Neuron (in vitro differentiated cells): ENCODE measurements around the gene PCDHGC5.

Source experiments
- H2AFZ ChIP-seq: one replicate; pipeline ENCODE4 v1.6.1; 2013; ENCODE audit warnings: low read depth, mild to moderate bottlenecking, inconsistent platforms, low read length, moderate library complexity
- H3K27me3 ChIP-seq: one replicate; pipeline ENCODE4 v1.6.1; 2013; ENCODE audit warnings: low read length; ENCODE audit not compliant: insufficient read depth
- H3K36me3 ChIP-seq: one replicate; pipeline ENCODE4 v1.6.1; 2013; ENCODE audit warnings: low read length; ENCODE audit not compliant: insufficient read depth
- H3K4me1 ChIP-seq: one replicate; pipeline ENCODE4 v1.6.1; 2013; ENCODE audit warnings: low read length; ENCODE audit not compliant: insufficient read depth
- H3K4me3 ChIP-seq: 2 replicates; pipeline ENCODE4 v1.5.1; 2013; ENCODE audit warnings: mild to moderate bottlenecking, low read length, moderate library complexity
- H3K9me3 ChIP-seq: one replicate; pipeline ENCODE4 v1.6.1; 2013; ENCODE audit warnings: low read length

The PCDHGC5 gene

GRCh38 chr5:141519605-141520565 lies 31.0 kb downstream of the PCDHGC5 start:
- peaks cover 35% of the 10 kb centered on the region for H3K36me3 ChIP-seq
- no peak overlapping the region for H2AFZ ChIP-seq
- H3K4me1 ChIP-seq: peaks cover 34% of the 10 kb centered on the region
- no peaks in the 10 kb centered on the region for H3K27me3 ChIP-seq
- no peak overlapping the region for H3K4me3 ChIP-seq
- H3K9me3 ChIP-seq: no peaks in the 10 kb centered on the region

- Histone ChIP-seq H3K4me3 (no peak overlapping the region), H3K9me3 (no peaks in the 10 kb centered on the region), H2AFZ (no peak overlapping the region), H3K36me3 (peaks cover 39% of the 10 kb centered on the region), H3K27me3 (no peaks in the 10 kb centered on the region), H3K4me1 (peaks cover 32% of the 10 kb centered on the region)
These were observed 32.4 kb downstream of the PCDHGC5 start for GRCh38 chr5:141521244-141521781.

- H3K36me3 ChIP-seq: peaks cover 41% of the 10 kb centered on the region
- H3K27me3 ChIP-seq: no peaks in the 10 kb centered on the region
- no peaks in the 10 kb centered on the region for H3K9me3 ChIP-seq
- peaks cover 32% of the 10 kb centered on the region for H3K4me1 ChIP-seq
- H3K4me3 ChIP-seq: no peak overlapping the region
- H2AFZ ChIP-seq: no peak overlapping the region
These were observed 33.4 kb downstream of the PCDHGC5 start for GRCh38 chr5:141522301-141522700.

- Histone ChIP-seq H2AFZ (no peak overlapping the region), H3K9me3 (no peaks in the 10 kb centered on the region), H3K27me3 (no peaks in the 10 kb centered on the region), H3K4me1 (peaks cover 32% of the 10 kb centered on the region), H3K4me3 (no peak overlapping the region), H3K36me3 (peaks cover 47% of the 10 kb centered on the region)
These were observed 35.1 kb downstream of the PCDHGC5 start for GRCh38 chr5:141523991-141524390.

- Histone ChIP-seq H3K4me3 (no peak overlapping the region), H3K4me1 (peaks cover 32% of the 10 kb centered on the region), H3K27me3 (no peaks in the 10 kb centered on the region), H2AFZ (no peak overlapping the region), H3K9me3 (no peaks in the 10 kb centered on the region), H3K36me3 (peaks cover 50% of the 10 kb centered on the region)
These were observed 36.0 kb downstream of the PCDHGC5 start for GRCh38 chr5:141524604-141525597.

GRCh38 chr5:141525653-141526052 lies 36.8 kb downstream of the PCDHGC5 start:
- H3K9me3 ChIP-seq: no peaks in the 10 kb centered on the region
- H3K4me1 ChIP-seq: peaks cover 29% of the 10 kb centered on the region
- H3K27me3 ChIP-seq: no peaks in the 10 kb centered on the region
- no peak overlapping the region for H2AFZ ChIP-seq
- no peak overlapping the region for H3K4me3 ChIP-seq
- H3K36me3 ChIP-seq: peaks cover 50% of the 10 kb centered on the region

GRCh38 chr5:141527426-141527825 lies 38.5 kb downstream of the PCDHGC5 start:
- H3K4me3 ChIP-seq: no peak overlapping the region
- H3K36me3 ChIP-seq: peaks cover 52% of the 10 kb centered on the region
- H3K9me3 ChIP-seq: no peaks in the 10 kb centered on the region
- H3K27me3 ChIP-seq: no peaks in the 10 kb centered on the region
- peaks cover 13% of the 10 kb centered on the region for H3K4me1 ChIP-seq
- no peak overlapping the region for H2AFZ ChIP-seq

GRCh38 chr5:141528291-141528984 lies 39.6 kb downstream of the PCDHGC5 start:
- peaks cover 56% of the 10 kb centered on the region for H3K36me3 ChIP-seq
- H3K27me3 ChIP-seq: no peaks in the 10 kb centered on the region
- no peak overlapping the region for H3K4me3 ChIP-seq
- no peak overlapping the region for H2AFZ ChIP-seq
- H3K9me3 ChIP-seq: no peaks in the 10 kb centered on the region
- H3K4me1 ChIP-seq: peaks cover 13% of the 10 kb centered on the region

- Histone ChIP-seq H3K36me3 (peaks cover 55% of the 10 kb centered on the region), H3K27me3 (no peaks in the 10 kb centered on the region), H3K9me3 (no peaks in the 10 kb centered on the region), H2AFZ (no peak overlapping the region), H3K4me1 (peaks cover 12% of the 10 kb centered on the region), H3K4me3 (no peak overlapping the region)
These were observed 40.1 kb downstream of the PCDHGC5 start for GRCh38 chr5:141529002-141529401.

- H3K36me3 ChIP-seq: peaks cover 53% of the 10 kb centered on the region
- no peak overlapping the region for H3K4me3 ChIP-seq
- H2AFZ ChIP-seq: no peak overlapping the region
- peaks cover 7% of the 10 kb centered on the region for H3K4me1 ChIP-seq
- H3K9me3 ChIP-seq: no peaks in the 10 kb centered on the region
- no peaks in the 10 kb centered on the region for H3K27me3 ChIP-seq
These were observed 41.0 kb downstream of the PCDHGC5 start for GRCh38 chr5:141529873-141530272.

- Histone ChIP-seq H3K4me1 (peaks cover 3% of the 10 kb centered on the region), H3K27me3 (no peaks in the 10 kb centered on the region), H3K9me3 (no peaks in the 10 kb centered on the region), H2AFZ (no peak overlapping the region), H3K4me3 (no peak overlapping the region), H3K36me3 (peaks cover 33% of the 10 kb centered on the region)
These were observed 43.8 kb downstream of the PCDHGC5 start for GRCh38 chr5:141532726-141533125.

GRCh38 chr5:141533897-141534296 lies 45.0 kb downstream of the PCDHGC5 start:
- no peak overlapping the region for H2AFZ ChIP-seq
- H3K4me3 ChIP-seq: no peak overlapping the region
- H3K9me3 ChIP-seq: no peaks in the 10 kb centered on the region
- peaks cover 22% of the 10 kb centered on the region for H3K36me3 ChIP-seq
- H3K4me1 ChIP-seq: peaks cover 3% of the 10 kb centered on the region
- H3K27me3 ChIP-seq: no peaks in the 10 kb centered on the region
